CD14-positive monocyte (primary cell): ENCODE measurements around the gene MYO7A. TPM values are rescaled to one million over a fixed set of nuclear protein-coding genes. Genes with fewer than 3 reads are reported as not detected.

Experiments used
- DNase-seq, 3 donors: peaks; one replicate each; pipeline ENCODE4 v3.0.0-alpha.2; 2011 to 2022
- H2AFZ ChIP-seq: 2 replicates; pipeline ENCODE4 v1.6.0; 2012; ENCODE audit warnings: mild to moderate bottlenecking, low read depth, low read length, inconsistent platforms; ENCODE audit not compliant: insufficient read depth, poor library complexity, severe bottlenecking
- H3K27ac ChIP-seq, 2 donors: 1 replicate in 1 of 2; 2 replicates in 1 of 2; pipeline ENCODE4 v1.5.1; 2012 to 2013; ENCODE audit warnings: low read length in 2 of 2, control low read depth in 1 of 2, inconsistent platforms in 1 of 2, low read depth in 1 of 2, mild to moderate bottlenecking in 1 of 2
- H3K27me3 ChIP-seq, 2 donors: one replicate each; pipeline versions ENCODE4 v1.6.0 to v1.6.1; 2011 to 2013; ENCODE audit warnings: low read length in 2 of 2; ENCODE audit not compliant: control insufficient read depth in 2 of 2, insufficient read depth in 2 of 2
- H3K36me3 ChIP-seq, 2 donors: replicated peaks in 1 of 2; 1 replicate in 1 of 2; 2 replicates in 1 of 2; pipeline versions ENCODE4 v1.5.1 to v1.6.1; 2012 to 2013; ENCODE audit warnings: low read length in 2 of 2, control low read depth in 1 of 2, inconsistent platforms in 1 of 2, mild to moderate bottlenecking in 1 of 2; ENCODE audit not compliant: insufficient read depth in 2 of 2, control insufficient read depth in 1 of 2
- H3K4me1 ChIP-seq, 2 donors: 1 replicate in 1 of 2; 2 replicates in 1 of 2; pipeline versions ENCODE4 v1.5.1 to v1.6.1; 2012 to 2013; ENCODE audit warnings: low read length in 2 of 2, control low read depth in 1 of 2, inconsistent platforms in 1 of 2, mild to moderate bottlenecking in 1 of 2, moderate library complexity in 1 of 2; ENCODE audit not compliant: insufficient read depth in 2 of 2, control insufficient read depth in 1 of 2
- H3K4me2 ChIP-seq: replicated peaks from 2 replicates; pipeline ENCODE3; 2012; ENCODE audit warnings: low read length, moderate library complexity, mild to moderate bottlenecking; ENCODE audit not compliant: poor library complexity, severe bottlenecking; ENCODE audit errors: extremely low read depth
- H3K4me3 ChIP-seq, 3 experiments: fragments of 200-600 bp in 1 of 3; sonication (generic) in 1 of 3; replicated peaks in 1 of 3; 1 replicate in 2 of 3; 2 replicates in 1 of 3; pipeline ENCODE4 v1.5.1; 2011 to 2013; ENCODE audit warnings: low read length in 3 of 3, mild to moderate bottlenecking in 3 of 3, control low read depth in 2 of 3, low read depth in 2 of 3, inconsistent platforms in 1 of 3, moderate library complexity in 1 of 3
- H3K79me2 ChIP-seq: 2 replicates; pipeline ENCODE4 v1.6.0; 2012; ENCODE audit warnings: mild to moderate bottlenecking, control low read depth, inconsistent platforms, low read length, moderate library complexity; ENCODE audit not compliant: insufficient read depth
- H3K9ac ChIP-seq: 2 replicates; pipeline ENCODE4 v1.6.0; 2017; ENCODE audit warnings: low read length, mild to moderate bottlenecking; ENCODE audit not compliant: insufficient read depth, poor library complexity, severe bottlenecking
- H3K9me3 ChIP-seq, 2 donors: replicated peaks in 1 of 2; 1 replicate in 1 of 2; 2 replicates in 1 of 2; pipeline versions ENCODE4 v1.5.1 to v1.6.1; 2012 to 2013; ENCODE audit warnings: low read length in 2 of 2, control low read depth in 1 of 2; ENCODE audit not compliant: control insufficient read depth in 1 of 2, insufficient read depth in 1 of 2
- H4K20me1 ChIP-seq: 2 replicates; pipeline ENCODE4 v1.6.0; 2012; ENCODE audit warnings: mild to moderate bottlenecking, low read length, control low read depth, moderate library complexity; ENCODE audit not compliant: insufficient read depth
- H3K27ac Mint-ChIP-seq, 7 donors: one replicate each; pipeline ENCODE4 v1.8.0; 2020; ENCODE audit warnings: mild to moderate bottlenecking in 7 of 7, mixed read lengths in 7 of 7, moderate library complexity in 6 of 7, inconsistent platforms in 2 of 7
- H3K27me3 Mint-ChIP-seq, 3 donors: one replicate each; pipeline ENCODE4 v1.8.0; 2021 to 2022; ENCODE audit warnings: low read depth in 3 of 3, mild to moderate bottlenecking in 3 of 3, mixed read lengths in 3 of 3, moderate library complexity in 3 of 3, inconsistent platforms in 1 of 3
- H3K36me3 Mint-ChIP-seq, 2 donors: one replicate each; pipeline ENCODE4 v1.8.0; 2020; ENCODE audit warnings: mixed read lengths in 2 of 2, inconsistent platforms in 1 of 2, mild to moderate bottlenecking in 1 of 2
- H3K4me1 Mint-ChIP-seq: one replicate; pipeline ENCODE4 v1.8.0; 2020; ENCODE audit warnings: mild to moderate bottlenecking, mixed read lengths
- H3K4me3 Mint-ChIP-seq, 2 donors: one replicate each; pipeline ENCODE4 v1.8.0; 2020; ENCODE audit warnings: mild to moderate bottlenecking in 2 of 2, mixed read lengths in 2 of 2, moderate library complexity in 1 of 2
- H3K9me3 Mint-ChIP-seq, 7 donors: one replicate each; pipeline ENCODE4 v1.8.0; 2020 to 2022; ENCODE audit warnings: mixed read lengths in 7 of 7, mild to moderate bottlenecking in 6 of 7, moderate library complexity in 6 of 7, inconsistent platforms in 2 of 7
- CTCF ChIP-seq: fragments of 200-600 bp; IDR thresholded peaks from one replicate; pipeline ENCODE4 v1.8.0; 2022; ENCODE audit warnings: antibody characterized with exemption, mild to moderate bottlenecking
- WGBS: methylation state at CpG from one replicate; pipeline ENCODE4 v1.1.5; 2013; ENCODE audit warnings: missing lambda C conversion rate; ENCODE audit not compliant: insufficient coverage; 5-methylcytosine and 5-hydroxymethylcytosine counted together
- intact Hi-C, 2 donors: fragments of 100-400 bp; cut with micrococcal nuclease; formaldehyde crosslinking; loops; one replicate each; pipeline versions ENCODE4 v1.15.0 to v1.15.1; 2023
- polyA plus RNA-seq, 3 donors: library from polyadenylated mRNA; depleted of rRNA in 1 of 3; unstranded in 2 of 3; stranded (reverse) in 1 of 3; fragments of 300-500 nt in 2 of 3; fragments of >200 nt in 1 of 3; fragmentation: Illumina TruSeq in 2 of 3; gene quantifications; 1 replicate in 2 of 3; 2 replicates in 1 of 3; pipeline ENCODE4 v1.2.3, GENCODE V29; 2012 to 2021

MYO7A gene
- polyA plus RNA-seq, 3 donors = 3.5 to 7.8 (median 3.6) TPM

- no peaks in the 10 kb centered on the region for H3K79me2 ChIP-seq
- intact Hi-C loops = no loop called here
- no peaks in the 10 kb centered on the region for H3K4me1 ChIP-seq
- Mint-ChIP-seq H3K27me3 (peaks cover 0 to 8% (median 3%) of the 10 kb centered on the region in 3 donors), H3K9me3 (peaks cover 0 to 4% (median 0%) of the 10 kb centered on the region in 7 donors), H3K4me3 (no peak overlapping the region), H3K4me1 (peaks cover 4% of the 10 kb centered on the region), H3K36me3 (peaks cover 29 to 42% of the 10 kb centered on the region in 2 donors), H3K27ac (no peak overlapping the region)
- H3K4me3 ChIP-seq = no peak overlapping the region
- no peaks in the 10 kb centered on the region for H3K9me3 ChIP-seq
- 91% methylated on average over 19 of the region's 21 CpGs for WGBS
- H3K4me2 ChIP-seq = no peak overlapping the region
- H2AFZ ChIP-seq = no peak overlapping the region
- no peak for TF ChIP-seq CTCF
- H3K27ac ChIP-seq = no peak overlapping the region
- peaks cover 7 to 16% of the 10 kb centered on the region in 2 donors for H3K36me3 ChIP-seq
- DNase-seq = no peak
- H3K9ac ChIP-seq = no peak overlapping the region
- no peaks in the 10 kb centered on the region for H4K20me1 ChIP-seq
- no peaks in the 10 kb centered on the region for H3K27me3 ChIP-seq
Observed at GRCh38 chr11:77182542-77183430, 54.7 kb downstream of the MYO7A start.

GRCh38 chr11:77183431-77183984 lies 55.5 kb downstream of the MYO7A start:
- Mint-ChIP-seq H3K36me3 (peaks cover 24 to 38% of the 10 kb centered on the region in 2 donors), H3K9me3 (no peaks in the 10 kb centered on the region), H3K4me1 (peaks cover 4% of the 10 kb centered on the region), H3K27me3 (peaks cover 0 to 8% (median 3%) of the 10 kb centered on the region in 3 donors), H3K27ac (no peak overlapping the region), H3K4me3 (no peak overlapping the region)
- Histone ChIP-seq H3K27me3 (no peaks in the 10 kb centered on the region), H3K9me3 (no peaks in the 10 kb centered on the region), H3K9ac (no peak overlapping the region), H3K4me1 (no peaks in the 10 kb centered on the region), H3K4me3 (no peak overlapping the region), H2AFZ (no peak overlapping the region), H3K4me2 (no peak overlapping the region), H3K36me3 (peaks cover 0 to 13% of the 10 kb centered on the region in 2 donors), H3K27ac (no peak overlapping the region), H4K20me1 (no peaks in the 10 kb centered on the region), H3K79me2 (no peaks in the 10 kb centered on the region)
- WGBS = 100% methylated on average over 2 of the region's 4 CpGs
- no peak for TF ChIP-seq CTCF
- DNase-seq = no peak
- intact Hi-C loops = no loop called here
